Activated naive CD4-positive, alpha-beta T cell treated with anti-CD3 and anti-CD28 coated beads, Interleukin-2, amount 50 U/mL, for 24 hours (primary cell): ENCODE measurements around the gene CBL.
"Not testable (repeated sequence)": the region's sequence is repeated elsewhere in the genome, so short reads cannot be mapped to it uniquely, and the experiment has no call there.

Source experiments
- H3K27ac Mint-ChIP-seq: one replicate; pipeline ENCODE4 v1.8.0; 2021; ENCODE audit warnings: mild to moderate bottlenecking, mixed read lengths
- H3K27me3 Mint-ChIP-seq: one replicate; pipeline ENCODE4 v1.8.0; 2021; ENCODE audit warnings: mixed read lengths
- H3K36me3 Mint-ChIP-seq: one replicate; pipeline ENCODE4 v1.8.0; 2021; ENCODE audit warnings: mixed read lengths
- H3K4me1 Mint-ChIP-seq: one replicate; pipeline ENCODE4 v1.8.0; 2021; ENCODE audit warnings: mixed read lengths
- H3K4me3 Mint-ChIP-seq: one replicate; pipeline ENCODE4 v1.8.0; 2021; ENCODE audit warnings: mild to moderate bottlenecking, mixed read lengths
- H3K9me3 Mint-ChIP-seq: one replicate; pipeline ENCODE4 v1.8.0; 2021; ENCODE audit warnings: mixed read lengths

The CBL gene

GRCh38 chr11:119205574-119206510 is at the start of gene CBL:
TSS of gene CBL (plus strand) at chr11:119206339. CDS start at chr11:119206418, 79 bp downstream.
- Mint-ChIP-seq H3K4me3 (peak within 1 kb of the TSS; percentile 99), H3K27me3 (no peaks in the 10 kb centered on the region), H3K27ac (peak within 1 kb of the TSS; percentile 97), H3K9me3 (no peaks in the 10 kb centered on the region), H3K4me1 (peaks cover 33% of the 10 kb centered on the region), H3K36me3 (no peaks in the 10 kb centered on the region)

GRCh38 chr11:119156496-119156895 is 49.6 kb upstream of the CBL start:
- H3K27me3 Mint-ChIP-seq: peaks cover 2% of the 10 kb centered on the region
- H3K27ac Mint-ChIP-seq: no peak overlapping the region
- H3K36me3 Mint-ChIP-seq: no peaks in the 10 kb centered on the region
- no peaks in the 10 kb centered on the region for H3K9me3 Mint-ChIP-seq
- H3K4me1 Mint-ChIP-seq: no peaks in the 10 kb centered on the region
- H3K4me3 Mint-ChIP-seq: no peak overlapping the region

DNA sequence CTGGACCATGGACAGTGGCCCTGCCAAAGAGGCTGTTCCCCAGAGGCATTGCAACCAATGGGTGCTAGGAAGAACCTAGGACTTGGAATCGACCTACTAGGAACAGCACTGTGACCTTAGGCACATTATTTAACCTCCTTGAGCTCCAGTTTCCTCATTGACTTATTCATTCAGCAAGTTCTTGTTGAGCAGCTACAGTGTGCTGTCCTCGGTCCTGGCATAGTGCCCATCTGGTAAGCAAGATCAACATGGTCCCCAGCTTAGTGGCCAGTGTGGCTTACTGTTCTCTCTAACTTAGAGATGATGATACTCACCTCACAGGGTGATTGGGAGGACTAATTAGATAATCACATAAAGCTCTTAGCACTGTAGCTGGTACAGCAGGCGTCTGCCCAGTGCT is 49.1 kb upstream of the CBL start:
- no peaks in the 10 kb centered on the region for H3K4me1 Mint-ChIP-seq

GRCh38 chr11:119158467-119158866 is 47.7 kb upstream of the CBL start:
- H3K4me3 Mint-ChIP-seq: no peak overlapping the region
- H3K36me3 Mint-ChIP-seq: no peaks in the 10 kb centered on the region
- no peaks in the 10 kb centered on the region for H3K4me1 Mint-ChIP-seq
- H3K27ac Mint-ChIP-seq: no peak overlapping the region
- peaks cover 2% of the 10 kb centered on the region for H3K27me3 Mint-ChIP-seq
- H3K9me3 Mint-ChIP-seq: no peaks in the 10 kb centered on the region

More for the DNA sequence above, 49.1 kb upstream of the CBL start:
- Mint-ChIP-seq H3K4me3 (no peak overlapping the region), H3K27me3 (peaks cover 2% of the 10 kb centered on the region), H3K36me3 (no peaks in the 10 kb centered on the region), H3K27ac (no peak overlapping the region), H3K9me3 (no peaks in the 10 kb centered on the region)

- H3K9me3 Mint-ChIP-seq: no peaks in the 10 kb centered on the region
- H3K4me3 Mint-ChIP-seq: no peak overlapping the region
- H3K27me3 Mint-ChIP-seq: no peaks in the 10 kb centered on the region
- no peaks in the 10 kb centered on the region for H3K4me1 Mint-ChIP-seq
- H3K27ac Mint-ChIP-seq: no peak overlapping the region
- no peaks in the 10 kb centered on the region for H3K36me3 Mint-ChIP-seq
These were observed 46.0 kb upstream of the CBL start for GRCh38 chr11:119160151-119160550.

DNA sequence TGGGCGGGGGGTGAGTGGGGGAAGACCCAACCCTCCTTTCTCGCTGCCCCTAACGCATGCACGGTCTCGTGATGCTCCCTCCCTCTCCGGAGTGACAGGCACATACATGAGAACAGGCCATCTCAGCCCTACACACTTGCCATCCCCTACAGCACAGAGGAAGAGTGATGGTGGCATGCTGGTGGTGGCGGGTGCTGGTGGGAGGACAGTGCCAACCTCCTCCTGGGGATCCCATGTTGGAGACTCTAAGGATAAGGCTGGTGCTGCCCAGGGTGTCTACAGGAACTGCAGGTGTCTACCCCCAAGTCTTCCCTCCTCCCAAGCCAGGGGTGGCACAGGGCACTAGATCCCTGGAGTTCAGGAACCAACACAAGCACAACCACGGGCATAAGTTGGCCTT is 44.3 kb upstream of the CBL start:
- H3K9me3 Mint-ChIP-seq: no peaks in the 10 kb centered on the region
- H3K4me3 Mint-ChIP-seq: no peak overlapping the region
- H3K36me3 Mint-ChIP-seq: no peaks in the 10 kb centered on the region
- no peaks in the 10 kb centered on the region for H3K27me3 Mint-ChIP-seq
- no peaks in the 10 kb centered on the region for H3K4me1 Mint-ChIP-seq
- no peak overlapping the region for H3K27ac Mint-ChIP-seq

- Mint-ChIP-seq H3K4me3 (no peak overlapping the region), H3K9me3 (no peaks in the 10 kb centered on the region), H3K4me1 (peaks cover 11% of the 10 kb centered on the region), H3K27ac (no peak overlapping the region), H3K36me3 (no peaks in the 10 kb centered on the region), H3K27me3 (no peaks in the 10 kb centered on the region)
These were observed 39.6 kb upstream of the CBL start for GRCh38 chr11:119166368-119167076.

DNA sequence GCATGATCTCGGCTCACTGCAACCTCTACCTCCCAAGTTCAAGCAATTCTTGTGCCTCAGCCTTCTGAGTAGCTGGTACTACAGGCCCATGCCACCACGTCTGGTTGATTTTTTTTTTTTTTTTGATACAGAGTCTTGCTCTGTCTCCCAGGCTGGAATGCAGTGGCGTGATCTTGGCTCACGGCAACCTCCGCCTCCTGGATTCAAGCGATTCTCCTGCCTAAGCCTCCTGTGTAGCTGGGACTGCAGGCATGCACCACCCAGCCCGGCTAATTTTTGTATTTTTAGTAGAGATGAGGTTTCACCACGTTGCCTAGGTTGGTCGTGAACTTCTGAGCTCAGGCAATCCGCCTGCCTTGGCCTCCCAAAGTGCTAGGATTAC is 39.1 kb upstream of the CBL start:
- not testable (repeated sequence) for H3K9me3 Mint-ChIP-seq, H3K27me3 Mint-ChIP-seq, H3K36me3 Mint-ChIP-seq, H3K4me3 Mint-ChIP-seq, H3K27ac Mint-ChIP-seq
- H3K4me1 Mint-ChIP-seq: peaks cover 11% of the 10 kb centered on the region

GRCh38 chr11:119167933-119168332 is 38.2 kb upstream of the CBL start:
- no peaks in the 10 kb centered on the region for H3K27me3 Mint-ChIP-seq
- H3K27ac Mint-ChIP-seq: no peak overlapping the region
- H3K9me3 Mint-ChIP-seq: no peaks in the 10 kb centered on the region
- H3K36me3 Mint-ChIP-seq: no peaks in the 10 kb centered on the region
- peak overlapping the region; percentile 68 for H3K4me3 Mint-ChIP-seq
- H3K4me1 Mint-ChIP-seq: peaks cover 11% of the 10 kb centered on the region

DNA sequence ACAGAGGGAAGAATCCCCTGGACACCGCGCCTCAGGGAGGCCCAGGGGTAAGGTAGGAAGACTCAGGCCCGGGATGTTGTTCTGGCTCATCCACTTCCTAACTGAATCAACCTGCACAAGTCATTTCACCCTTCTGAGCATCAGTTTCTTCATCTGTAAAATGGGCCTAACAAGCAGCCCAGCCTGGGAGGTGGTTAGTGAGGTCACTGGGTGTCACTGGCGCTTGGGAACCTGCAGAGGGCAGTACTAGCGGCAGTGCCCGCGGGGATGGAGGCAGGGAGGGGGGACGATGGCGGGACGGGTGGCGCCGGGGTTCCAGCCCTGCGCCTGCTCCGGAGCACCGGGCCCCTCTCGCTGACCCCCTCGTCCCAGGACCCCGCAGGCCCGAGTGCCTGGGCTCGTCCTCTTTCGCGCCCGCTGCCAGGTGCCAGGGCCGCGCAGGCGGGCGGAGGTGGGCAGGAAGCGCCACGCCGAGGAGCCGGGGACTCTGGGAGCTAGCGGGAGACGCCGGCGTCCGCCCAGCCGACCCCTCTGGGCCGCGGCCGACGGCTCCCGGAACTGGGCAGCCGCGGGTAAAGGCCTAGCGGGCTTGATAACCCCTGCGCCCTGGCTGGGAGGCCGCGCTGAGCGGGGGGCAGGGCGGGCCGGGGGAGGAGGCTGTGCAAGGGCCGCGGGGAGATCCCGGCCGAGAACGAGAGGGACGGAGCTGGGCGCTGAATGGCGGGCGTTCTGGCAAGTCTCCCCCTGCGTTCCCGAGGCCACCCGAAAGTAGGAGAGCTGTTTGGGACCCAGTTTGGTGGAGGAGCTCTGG is 37.5 kb upstream of the CBL start, which contains the start of gene NLRX1:
NLRX1 (plus strand) TSS at position 255 of the 811 bp plus-strand sequence. CDS start 2,679 bp downstream, outside the sequence.
- Mint-ChIP-seq H3K9me3 (no peaks in the 10 kb centered on the region), H3K36me3 (no peaks in the 10 kb centered on the region), H3K27me3 (no peaks in the 10 kb centered on the region), H3K27ac (peak within 1 kb of the TSS; percentile 77), H3K4me1 (peaks cover 11% of the 10 kb centered on the region), H3K4me3 (peak within 1 kb of the TSS; percentile 91)

- Mint-ChIP-seq H3K9me3 (no peaks in the 10 kb centered on the region), H3K4me1 (peaks cover 11% of the 10 kb centered on the region), H3K36me3 (peaks cover 1% of the 10 kb centered on the region), H3K4me3 (peak overlapping the region; percentile 91), H3K27ac (peak overlapping the region; percentile 77), H3K27me3 (no peaks in the 10 kb centered on the region)
These were observed 36.8 kb upstream of the CBL start for GRCh38 chr11:119169282-119169719.

GRCh38 chr11:119172513-119172912 is 33.6 kb upstream of the CBL start:
- Mint-ChIP-seq H3K9me3 (no peaks in the 10 kb centered on the region), H3K36me3 (peaks cover 4% of the 10 kb centered on the region), H3K27me3 (no peaks in the 10 kb centered on the region), H3K27ac (no peak overlapping the region), H3K4me3 (no peak overlapping the region), H3K4me1 (peaks cover 17% of the 10 kb centered on the region)

- Mint-ChIP-seq H3K27ac (no peak overlapping the region), H3K9me3 (no peaks in the 10 kb centered on the region), H3K27me3 (no peaks in the 10 kb centered on the region), H3K4me1 (peaks cover 22% of the 10 kb centered on the region), H3K36me3 (peaks cover 4% of the 10 kb centered on the region), H3K4me3 (no peak overlapping the region)
These were observed 32.7 kb upstream of the CBL start for GRCh38 chr11:119173453-119173852.

DNA sequence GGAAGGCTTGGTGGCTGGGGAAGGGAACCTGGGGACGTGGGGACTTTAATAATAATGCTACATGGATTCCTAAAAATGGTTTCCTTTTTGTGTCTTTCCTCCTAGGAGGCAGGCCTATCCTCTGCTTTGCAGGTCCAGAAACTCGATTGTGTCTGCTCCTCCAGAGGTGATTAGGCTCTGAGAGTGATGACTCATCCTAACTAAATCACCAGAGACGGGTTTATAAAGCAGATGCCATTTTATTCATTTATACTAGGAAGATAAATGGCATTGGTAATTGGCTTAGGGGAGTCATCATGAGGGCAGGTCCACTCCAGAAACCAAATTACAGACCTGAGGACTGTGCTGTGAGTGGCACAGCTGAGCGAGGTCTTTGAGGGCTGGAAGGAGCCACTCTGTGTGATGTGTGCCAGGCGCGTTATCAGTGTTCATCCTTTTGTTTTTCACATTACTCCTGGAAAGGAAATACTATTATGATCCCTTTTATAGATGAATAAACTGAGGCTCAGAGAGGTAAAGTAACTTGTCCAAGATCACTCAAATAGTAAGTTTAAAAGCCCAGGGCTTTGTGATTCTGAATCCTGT is 30.6 kb upstream of the CBL start:
- Mint-ChIP-seq H3K9me3 (no peaks in the 10 kb centered on the region), H3K27me3 (no peaks in the 10 kb centered on the region), H3K27ac (no peak overlapping the region), H3K4me1 (peaks cover 17% of the 10 kb centered on the region), H3K4me3 (no peak overlapping the region), H3K36me3 (peaks cover 4% of the 10 kb centered on the region)

- Mint-ChIP-seq H3K36me3 (peaks cover 4% of the 10 kb centered on the region), H3K27ac (no peak overlapping the region), H3K4me3 (no peak overlapping the region), H3K4me1 (peaks cover 17% of the 10 kb centered on the region), H3K27me3 (no peaks in the 10 kb centered on the region), H3K9me3 (no peaks in the 10 kb centered on the region)
These were observed 27.9 kb upstream of the CBL start for GRCh38 chr11:119178166-119178680.
